ENCODE data around the gene TPT1.

The TPT1 gene

DNA sequence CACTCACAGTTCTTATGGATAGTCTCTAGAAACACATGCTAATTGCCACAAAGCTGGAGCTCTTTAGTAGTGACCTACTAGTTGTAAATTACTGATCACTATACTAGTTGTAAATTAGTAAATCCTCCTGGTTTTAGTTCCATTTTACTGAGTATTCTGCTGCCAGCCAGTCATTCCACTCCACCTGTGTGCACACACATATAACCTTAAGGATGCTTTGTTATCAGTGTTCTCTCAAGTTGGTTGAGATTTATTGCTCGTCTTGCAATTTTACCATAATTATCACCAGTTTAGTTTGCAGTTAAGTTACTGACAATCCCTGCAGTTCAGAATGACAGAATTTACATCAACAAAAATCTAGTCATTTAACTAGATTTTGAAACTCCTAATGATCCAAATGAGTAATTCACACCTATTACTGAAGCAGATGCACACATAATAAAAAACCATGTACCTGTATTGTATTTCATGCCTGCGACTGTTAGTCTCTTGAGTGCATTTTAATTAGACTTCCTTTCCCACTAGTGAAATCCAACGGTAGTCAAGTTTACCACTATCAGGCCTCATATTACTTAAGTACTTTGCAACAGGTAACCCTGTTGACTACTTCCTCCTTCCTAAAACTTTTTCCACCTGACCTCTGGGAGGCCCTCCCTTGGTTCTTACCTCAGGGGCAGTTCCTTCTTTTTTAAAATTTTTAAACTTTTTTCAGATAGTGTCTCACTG lies 7.6 kb downstream of the TPT1 start:
- DNase-seq: no peak

DNA sequence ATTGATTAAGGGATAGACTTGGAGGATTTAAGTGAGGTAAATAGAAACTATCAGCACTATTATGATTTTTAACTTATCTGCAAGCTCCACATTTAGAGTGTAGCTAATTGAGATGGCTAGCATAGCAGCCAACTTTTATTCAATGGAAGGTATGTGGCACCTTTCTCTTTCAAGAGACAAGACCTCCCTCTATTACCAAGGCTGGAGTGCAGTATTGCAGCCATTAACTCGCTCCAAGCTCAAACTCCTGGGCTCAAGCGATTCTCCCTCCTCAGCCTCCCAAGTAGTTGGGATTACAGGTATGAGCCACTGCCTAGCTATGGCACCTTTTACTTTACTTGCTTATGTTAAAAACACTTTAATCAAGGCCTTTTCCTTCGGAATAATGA lies 8.2 kb downstream of the TPT1 start:
- DNase-seq: no peak

DNA sequence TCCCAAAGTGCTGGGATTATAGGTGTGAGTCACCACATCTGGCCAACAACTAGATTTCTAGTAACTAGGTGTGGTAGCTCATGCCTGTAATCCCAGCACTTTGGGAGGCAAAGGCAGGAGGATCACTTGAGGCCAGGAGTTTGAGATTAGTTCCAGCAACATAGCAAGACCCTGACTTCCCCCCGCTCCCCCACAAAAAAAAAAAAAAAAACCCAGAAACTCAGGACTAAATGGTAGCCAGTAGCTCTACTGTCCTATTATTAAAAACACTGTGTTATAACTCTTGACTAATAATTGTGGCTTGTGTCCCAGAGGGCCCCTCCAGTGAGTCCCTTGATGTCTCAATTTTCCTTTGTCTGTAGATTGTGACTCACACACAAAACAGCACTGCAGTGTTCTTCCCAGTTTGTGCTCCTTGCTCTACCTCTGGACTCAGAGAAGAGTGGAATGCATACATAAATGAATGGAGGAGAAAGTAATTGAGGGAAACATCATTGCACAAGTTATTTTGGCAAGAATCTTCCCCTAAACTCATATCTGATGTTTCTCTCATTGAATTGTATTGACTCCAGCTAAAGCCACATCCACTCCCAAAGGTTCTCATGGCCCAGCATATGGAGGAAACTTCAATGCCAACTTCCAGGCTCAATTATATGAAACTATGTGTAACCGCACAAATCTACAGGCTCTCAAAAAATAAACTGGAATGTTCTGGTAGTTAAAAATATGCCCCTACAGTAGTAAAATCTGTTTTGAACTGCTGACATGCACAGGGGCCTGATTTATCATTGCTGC lies 8.8 kb downstream of the TPT1 start:
- DNase-seq: no peak

DNA sequence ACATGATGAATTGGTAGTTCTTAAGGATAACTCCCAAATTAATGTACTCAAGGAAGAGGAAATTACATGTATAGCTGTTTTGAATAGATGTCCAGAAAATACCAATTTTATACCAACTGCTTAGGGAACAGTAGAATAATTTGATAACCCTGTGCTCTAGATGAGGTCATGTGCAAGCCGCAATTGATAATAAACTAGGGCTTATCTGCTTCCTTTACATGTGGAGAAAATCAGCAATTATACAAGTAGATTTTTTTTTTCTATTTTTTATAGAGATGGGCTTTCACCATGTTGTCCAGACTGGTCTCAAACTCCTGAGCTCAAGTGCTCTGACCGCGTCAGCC lies 9.3 kb downstream of the TPT1 start:
- DNase-seq: no peak

DNA sequence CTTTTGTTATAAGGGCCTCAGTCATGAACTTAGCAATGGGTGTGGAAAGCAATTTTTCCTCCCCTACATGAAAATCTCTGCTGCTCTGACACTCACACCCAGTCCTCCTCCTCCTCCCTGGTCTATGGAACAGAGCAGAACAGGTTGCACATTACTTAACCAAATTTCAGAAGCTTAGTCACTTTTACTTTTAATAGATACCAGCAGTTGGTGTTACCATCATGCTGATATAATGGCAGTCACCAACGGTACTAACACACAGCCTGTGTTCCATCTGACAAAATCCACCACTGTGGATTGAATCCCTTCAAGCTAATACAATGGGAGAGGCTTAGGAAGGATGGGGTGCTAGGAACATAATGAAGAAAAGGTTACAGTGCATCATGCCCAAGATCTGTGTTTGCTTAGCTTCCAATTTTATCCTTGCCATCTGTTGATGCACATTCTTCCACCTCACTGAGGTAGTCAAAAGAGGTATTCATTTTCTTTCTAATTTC lies 9.8 kb downstream of the TPT1 start:
- DNase-seq: no peak

DNA sequence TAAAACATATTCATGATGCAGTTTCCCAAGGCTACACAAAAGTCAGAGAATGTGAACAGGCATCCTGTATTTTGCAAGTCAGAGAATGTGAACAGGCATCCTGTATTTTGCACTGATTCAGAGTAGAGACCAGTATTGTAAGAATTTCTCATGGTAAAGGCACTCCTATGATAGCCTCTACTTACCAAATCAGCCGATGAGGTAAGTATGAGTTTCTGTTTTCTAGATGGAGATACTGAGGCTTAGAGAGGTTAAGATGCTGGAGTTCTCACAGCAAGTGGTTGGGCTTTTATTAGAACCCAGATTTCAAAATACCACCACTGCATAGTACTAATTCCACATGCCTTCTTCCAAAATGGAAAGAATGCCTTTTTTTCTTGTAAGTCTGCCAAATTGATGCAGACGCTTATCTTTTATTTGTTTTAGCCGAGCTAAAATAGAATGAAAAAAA lies 12.3 kb downstream of the TPT1 start:
- DNase-seq: no peak

DNA sequence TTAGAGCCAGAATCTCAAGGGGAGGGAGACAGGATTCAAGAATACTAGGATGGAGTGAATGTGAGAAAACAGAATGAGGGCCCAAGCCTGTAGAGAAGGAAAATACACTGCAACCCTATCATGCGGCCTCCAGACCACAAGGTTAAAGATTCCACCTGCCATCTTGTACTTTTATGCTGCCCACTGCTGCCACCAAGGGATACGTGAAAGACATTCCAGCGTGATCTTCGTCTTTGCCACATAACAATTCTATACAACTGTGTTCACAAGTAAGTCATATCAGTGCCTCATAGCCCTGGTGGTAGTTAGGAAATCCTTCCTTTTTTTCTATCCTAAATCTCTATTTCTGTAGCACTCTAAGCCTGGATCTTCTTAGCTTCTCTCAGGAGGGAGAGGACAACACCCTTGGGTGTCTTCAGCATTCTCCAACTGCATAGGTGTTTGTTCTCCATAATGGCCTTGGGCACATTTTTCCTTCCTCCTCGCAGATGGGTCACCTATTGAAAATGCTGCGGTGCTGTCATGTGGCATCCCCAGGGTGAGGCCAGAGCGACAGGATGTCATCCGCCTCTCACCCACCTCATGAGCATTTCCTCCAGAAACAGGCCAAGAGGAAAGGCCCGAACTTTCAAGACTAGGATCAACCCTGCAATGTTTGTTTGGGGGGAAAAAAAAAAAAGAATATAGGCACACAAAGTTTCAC lies 13.6 kb downstream of the TPT1 start:
- DNase-seq: no peak

DNA sequence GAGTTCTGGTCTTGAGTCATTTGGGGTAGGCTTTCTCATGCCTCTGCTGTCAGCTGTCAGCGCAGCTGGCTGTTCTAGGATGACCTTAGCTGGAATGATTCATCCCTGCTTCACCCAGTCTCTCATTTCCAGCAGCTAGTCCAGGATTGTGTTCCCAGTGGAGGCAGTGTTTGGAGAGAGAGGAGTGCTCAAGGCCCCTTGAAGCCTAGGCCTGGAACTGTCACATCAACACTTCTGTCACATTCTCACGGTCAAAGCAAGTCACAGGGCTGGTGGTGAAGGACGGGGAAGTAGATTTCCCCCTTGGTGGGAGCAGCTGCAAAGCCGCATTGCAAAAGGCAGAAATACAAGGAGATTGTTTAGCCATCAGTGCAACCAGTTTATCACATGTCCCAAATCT lies 15.2 kb downstream of the TPT1 start:
- no peak for DNase-seq

DNA sequence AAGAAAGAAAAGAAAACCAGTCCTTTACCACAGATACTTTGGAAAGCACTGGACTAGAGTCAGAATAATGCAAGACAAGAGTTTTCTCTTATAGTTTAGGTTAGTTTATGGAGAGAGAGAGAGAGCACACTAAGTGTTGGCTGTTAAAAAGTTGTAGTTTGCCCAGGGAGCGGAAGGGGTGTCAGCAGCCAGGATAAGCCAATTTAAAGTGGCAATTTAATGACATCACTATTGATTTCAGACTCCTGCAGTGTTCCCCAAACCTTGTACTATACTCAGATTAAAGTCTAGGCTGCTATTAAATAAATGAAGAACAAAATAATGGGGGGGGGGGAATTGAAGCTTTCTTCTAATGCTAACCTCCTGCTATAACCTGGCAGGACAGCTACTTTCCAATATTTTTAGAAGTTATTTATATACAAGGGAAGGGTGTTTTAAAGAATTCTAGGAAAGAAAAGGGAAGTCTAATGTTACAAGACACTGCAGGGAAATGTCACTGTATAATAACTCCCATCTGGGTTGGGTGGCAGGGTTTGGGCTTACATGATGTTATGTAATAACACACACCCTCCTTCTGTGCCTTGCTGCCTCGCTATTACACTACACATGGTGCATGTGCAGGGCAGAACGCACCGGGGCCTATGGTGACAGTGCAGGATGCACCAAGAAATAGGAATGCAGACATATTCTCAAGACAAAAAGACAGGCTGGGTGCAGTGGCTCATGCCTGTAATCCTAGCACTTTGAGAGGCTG lies 19.9 kb downstream of the TPT1 start:
- no peak for DNase-seq

DNA sequence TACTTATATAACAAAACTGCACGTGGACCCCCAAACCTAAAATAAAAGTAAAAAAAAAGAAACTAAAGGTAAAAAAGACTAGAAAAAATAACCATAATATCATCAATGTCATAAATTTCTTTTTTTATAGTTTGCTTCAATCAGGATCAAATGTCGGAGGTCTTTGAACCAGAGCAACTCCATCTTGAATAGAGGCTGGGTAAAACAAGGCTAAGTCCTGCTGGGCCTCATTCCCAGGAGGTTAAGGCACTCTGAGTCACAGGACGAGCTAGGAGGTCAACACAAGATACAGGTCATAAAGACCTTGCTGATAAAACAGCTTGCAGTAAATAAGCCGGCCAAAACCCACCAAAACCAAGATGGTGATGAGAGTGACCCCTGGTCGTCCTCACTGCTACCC lies 24.0 kb downstream of the TPT1 start:
- no peak for DNase-seq

DNA sequence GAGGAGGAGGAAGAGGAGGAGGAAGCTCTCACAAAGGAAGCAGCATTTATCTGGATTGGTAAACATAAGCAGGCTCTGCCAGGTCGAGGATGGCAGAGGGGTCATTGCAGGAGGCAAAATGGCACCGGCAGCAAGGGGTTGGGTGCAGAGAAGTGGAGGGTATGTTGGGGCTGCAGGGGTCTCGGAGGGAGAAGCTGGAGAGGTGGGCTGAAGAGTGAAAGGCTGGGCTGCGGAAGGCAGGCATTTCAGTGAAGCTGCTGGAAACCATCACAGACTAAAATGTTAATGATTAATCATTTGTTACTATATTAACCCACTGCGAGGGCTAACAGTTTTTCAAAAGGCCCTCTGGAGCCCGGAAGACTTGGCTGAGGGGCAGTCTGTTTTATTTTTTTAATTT lies 24.6 kb downstream of the TPT1 start:
- DNase-seq: no peak

DNA sequence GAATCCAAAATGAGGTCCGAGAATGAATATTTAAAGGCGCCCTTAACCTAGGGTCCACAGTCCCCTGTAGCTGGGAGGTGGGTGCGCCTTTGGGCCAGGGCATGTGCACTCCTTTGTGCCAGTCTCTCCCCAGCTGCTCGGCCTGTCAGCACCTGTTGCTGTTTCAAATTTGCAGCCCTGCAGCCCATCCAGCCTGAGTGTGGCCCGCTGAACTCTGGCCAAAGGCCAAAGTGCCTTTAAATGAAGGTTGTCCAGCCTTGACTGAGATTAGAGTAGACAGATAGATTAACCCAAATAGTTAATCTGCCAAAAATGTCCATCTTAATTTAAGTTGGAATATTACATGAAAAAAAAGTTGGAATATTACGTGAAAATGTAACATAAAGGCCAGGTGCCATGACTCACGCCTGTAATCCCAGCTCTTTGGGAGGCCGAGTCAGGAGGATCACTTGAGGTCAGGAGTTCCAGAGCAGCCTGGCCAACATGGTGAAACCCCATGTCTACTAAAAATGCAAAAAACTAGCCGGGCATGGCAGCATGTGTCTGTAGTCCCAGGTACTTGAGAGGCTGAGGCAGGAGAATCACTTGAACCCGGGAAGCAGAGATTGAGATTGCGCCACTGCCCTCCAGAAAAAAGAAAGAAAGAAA lies 25.3 kb downstream of the TPT1 start:
- no peak for DNase-seq

DNA sequence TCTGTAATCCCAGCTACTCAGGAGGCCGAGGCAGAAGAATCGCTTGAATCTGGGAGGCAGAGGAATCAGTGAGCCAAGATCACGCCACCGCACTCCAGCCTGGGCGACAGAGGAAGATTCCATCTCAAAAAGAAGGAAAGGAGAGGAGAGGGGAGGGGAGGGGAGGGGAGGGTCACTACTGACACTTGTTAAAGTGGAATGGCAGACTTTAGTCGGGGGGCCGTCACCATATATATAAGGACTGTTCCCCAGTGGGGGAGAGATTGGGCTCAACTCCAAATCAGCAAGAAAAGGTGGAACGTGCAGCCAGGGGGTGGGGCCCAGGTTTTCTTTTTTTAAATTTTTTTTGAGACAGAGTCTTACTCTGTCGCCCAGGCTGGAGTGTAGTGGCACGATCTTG lies 26.2 kb downstream of the TPT1 start:
- no peak for DNase-seq

DNA sequence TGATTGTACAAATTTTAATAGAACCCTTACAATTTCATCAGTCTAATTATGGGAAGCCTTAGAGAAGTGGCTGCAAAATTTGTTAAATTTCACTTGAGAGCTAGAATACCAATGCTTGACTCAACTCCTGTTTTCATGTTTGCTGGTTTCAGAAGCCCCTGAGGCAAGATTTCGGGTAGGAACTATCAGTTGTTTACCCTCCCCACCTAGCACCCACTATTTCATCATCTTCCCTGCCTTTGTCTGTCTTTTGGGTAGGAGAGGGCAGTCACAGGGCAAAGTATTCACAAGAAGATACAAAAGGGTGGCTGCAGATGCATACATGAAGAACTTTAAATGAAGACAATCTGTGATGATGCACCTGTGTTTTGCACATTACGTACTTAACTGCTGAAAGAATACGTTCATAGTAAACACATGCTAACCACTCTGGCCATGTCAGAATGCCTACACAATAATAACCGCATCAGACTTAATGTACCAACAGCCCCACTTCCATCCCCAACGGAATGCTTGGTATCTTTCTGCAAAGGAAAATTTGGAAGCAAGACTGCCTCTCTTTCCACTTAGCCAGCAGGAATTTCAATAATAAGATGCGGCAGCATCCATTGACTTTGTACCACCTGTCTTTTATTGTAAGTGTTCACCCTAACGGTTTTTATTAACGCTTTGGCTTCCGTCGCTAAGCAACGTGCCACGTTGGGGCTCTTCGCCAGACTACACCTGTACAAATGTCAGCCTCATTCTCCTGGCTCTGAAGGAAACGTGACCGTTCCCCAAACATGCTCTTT lies 30.4 kb downstream of the TPT1 start:
- no peak for DNase-seq

DNA sequence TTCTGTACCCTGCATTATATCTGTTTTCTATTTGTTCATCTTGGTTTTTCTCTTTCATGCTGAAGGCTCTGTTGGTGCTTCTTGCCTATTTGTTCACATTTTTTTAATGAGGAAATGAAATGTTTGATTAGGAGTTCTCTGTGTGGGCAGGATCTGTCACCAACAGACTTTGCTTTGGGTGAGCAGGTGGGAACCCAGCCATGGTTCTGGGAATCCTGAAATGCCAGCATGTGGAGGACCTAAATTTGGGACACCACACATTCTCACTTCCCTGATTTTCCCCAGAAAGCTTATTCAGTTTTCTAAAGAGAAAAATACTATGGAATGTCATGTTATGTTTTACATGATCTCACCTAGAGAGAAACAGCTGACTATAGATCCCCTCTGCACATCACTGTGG lies 34.0 kb downstream of the TPT1 start:
- DNase-seq: no peak

DNA sequence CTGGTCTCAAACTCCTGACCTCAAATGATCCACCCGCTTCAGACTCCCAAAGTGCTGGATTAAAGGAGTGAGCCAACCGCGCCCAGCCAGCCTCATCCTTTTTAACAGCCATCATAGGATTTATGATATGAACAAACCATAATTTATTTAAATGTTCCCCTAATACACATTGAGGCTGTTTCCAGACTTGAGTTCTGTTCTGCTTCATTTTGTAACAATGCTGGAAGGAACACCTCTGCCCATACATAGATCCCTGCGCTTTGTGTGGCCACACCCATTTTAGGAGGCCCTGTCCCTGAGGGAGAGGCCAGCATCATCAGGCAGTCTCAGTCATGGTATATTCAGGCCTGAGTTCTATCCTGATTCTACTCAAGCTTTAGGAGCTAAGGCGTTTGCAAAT lies 35.9 kb downstream of the TPT1 start:
- no peak for DNase-seq

DNA sequence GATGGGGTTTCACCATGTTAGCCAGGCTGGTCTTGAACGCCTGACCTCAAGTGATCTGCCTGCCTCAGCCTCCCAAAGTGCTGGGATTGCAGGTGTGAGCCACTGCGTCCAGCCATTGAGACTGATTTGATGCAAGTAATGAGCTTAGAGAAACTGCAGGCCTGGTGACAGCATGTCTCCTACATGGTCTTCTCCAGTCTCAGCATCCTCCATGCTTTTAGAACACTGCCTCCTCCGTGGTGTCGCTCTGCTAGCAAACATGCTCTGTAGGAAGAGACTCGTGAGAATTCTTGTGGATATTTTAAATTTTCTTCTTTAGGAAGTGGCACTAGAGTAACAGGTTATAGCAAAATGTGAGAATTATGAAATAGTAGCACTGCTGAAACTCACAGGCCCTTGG lies 37.1 kb downstream of the TPT1 start:
- no peak for DNase-seq

DNA sequence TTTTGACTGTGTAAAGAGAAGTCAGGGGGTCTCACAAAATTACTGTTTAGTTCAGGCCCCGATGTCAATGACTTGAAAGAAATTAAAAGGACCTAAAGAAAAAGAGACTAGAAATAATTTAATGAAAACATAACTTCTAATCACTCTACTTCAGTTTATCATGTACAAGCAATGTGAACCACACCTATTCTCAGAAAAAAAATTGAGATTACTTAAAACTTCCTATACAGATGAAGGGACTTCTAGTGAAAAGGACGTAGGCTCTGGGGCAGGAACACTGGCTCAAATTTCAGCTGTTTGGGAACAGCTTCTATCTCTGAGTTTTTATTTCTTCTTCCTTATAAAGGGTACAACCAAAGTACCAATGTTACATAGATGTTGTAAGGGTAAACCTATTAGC lies 38.0 kb downstream of the TPT1 start:
- DNase-seq: no peak

DNA sequence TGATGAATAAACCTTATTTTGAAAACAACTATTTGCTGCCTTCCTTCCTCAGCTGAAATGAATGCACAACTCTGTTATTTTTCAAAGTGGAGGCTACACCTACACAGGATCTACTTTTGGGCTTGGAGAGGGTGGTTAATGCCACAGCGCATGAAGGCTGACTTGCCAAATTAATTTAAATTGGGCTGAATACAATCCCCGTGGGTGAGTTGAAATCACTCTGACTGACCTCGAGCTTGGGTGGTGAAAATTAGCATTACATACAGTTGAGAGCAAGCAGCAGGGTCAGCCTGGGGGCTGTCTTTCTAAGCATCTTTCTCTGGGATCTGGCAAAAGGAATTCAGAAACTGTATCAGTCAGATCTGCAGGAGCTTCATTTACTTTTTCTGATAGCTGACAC lies 38.5 kb downstream of the TPT1 start:
- no peak for DNase-seq

DNA sequence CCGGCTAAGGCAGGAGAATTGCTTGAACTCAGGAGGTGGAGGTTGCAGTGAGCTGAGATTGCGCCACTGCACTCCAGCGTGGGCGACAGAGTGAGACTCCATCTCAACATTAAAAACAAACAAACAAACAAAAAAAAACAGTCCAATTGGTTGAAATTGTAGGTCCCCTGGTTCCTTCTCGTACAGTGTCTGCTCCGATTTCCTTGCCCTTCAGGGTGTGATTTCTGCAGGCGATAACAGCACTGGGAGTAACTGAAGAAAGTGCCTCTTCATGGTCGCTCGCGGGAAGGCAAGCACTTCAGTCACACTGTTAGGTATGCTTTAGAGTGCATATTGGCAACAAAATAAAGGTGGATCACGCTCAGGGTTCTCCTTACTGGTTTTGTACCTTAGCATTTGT lies 39.7 kb downstream of the TPT1 start:
- no peak for DNase-seq

DNA sequence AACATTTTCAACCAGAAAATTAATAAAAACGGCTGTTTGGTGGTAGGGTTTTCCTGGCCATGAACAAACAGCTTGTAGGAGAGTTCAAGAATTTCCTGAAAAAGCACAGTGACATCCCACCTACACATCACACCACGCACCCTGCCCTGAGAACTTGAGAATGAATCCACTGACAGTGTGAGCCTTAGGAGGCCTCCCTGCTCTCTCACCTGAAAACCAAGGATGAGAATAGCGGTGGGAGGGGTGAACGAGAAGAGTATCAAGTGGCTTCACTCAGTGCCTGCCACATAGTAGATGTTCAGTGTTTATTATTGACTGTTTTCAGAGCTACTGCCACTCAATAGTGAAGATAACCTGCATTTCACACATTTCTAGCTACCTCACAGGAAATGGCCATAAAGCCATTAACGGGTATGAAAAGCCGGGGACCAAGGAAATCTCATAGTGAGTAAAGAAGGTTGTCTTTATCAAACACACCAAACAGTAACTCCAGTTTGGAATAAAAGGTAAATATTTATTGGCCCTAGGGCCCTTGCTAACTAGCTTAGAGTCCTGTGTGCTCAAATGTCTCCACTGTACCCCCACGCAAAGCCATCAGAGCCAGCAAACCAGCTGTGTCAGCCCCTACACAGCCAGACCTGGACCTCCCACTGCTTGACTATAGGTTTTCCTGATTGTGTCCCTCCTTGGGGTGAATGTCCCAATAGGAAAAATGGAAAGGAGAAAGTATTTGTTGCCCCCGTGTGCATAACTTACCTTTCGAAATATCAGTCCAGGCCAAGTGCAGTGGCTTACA lies 40.6 kb downstream of the TPT1 start:
- no peak for DNase-seq
